GM19452 (cell line): ENCODE results near the gene RAB15.
A peak's percentile ranks its signal among the peaks of the same experiment; 100 is the strongest.
"Not testable (repeated sequence)": the region's sequence is repeated elsewhere in the genome, so short reads cannot be mapped to it uniquely, and the experiment has no call there.

Experiments used
- ATAC-seq: cut with Tn5 transposase; IDR thresholded peaks from one replicate; pipeline ENCODE4 v1.9.1; 2021; ENCODE audit not compliant: unreplicated experiment

RAB15 gene

GRCh38 chr14:64914237-64915028 lies 57.7 kb downstream of the RAB15 start, which contains the start of gene CHURC1:
CHURC1 (plus strand) TSS chr14:64914455; CDS start chr14:64914496, 41 bp downstream.
- ATAC-seq, result peak; percentile 92

GRCh38 chr14:64913477-64913876 lies 58.7 kb downstream of the RAB15 start:
- ATAC-seq, result not testable (repeated sequence)

GRCh38 chr14:64912261-64912660 lies 59.9 kb downstream of the RAB15 start:
- no peak for ATAC-seq

GRCh38 chr14:64910847-64911495 lies 61.2 kb downstream of the RAB15 start:
- ATAC-seq, result no peak

- ATAC-seq, result no peak
Measured at GRCh38 chr14:64906022-64906421, 66.1 kb downstream of the RAB15 start.

- no peak for ATAC-seq
Measured at GRCh38 chr14:64899958-64900357, 72.2 kb downstream of the RAB15 start.
